Measurements from ENCODE around the gene C18orf54. TPM values are rescaled to one million over a fixed set of nuclear protein-coding genes. Genes with fewer than 3 reads are reported as not detected.
A peak's percentile ranks its signal among the peaks of the same experiment; 100 is the strongest.

Gene C18orf54
- total RNA-seq, 3 donors from 2014 or later (not counting 1 experiment from before 2014, with no cell fraction given), result 1.8 to 3.2 (median 2.0) TPM

GRCh38 chr18:54351186-54351585 lies 6.5 kb upstream of the C18orf54 start:
- no peak for TF ChIP-seq CTCF (IDR thresholded peaks at IDR 0.05)
- Mint-ChIP-seq H3K4me3 (no peak overlapping the region), H3K27ac (no peak overlapping the region), H3K27me3 (ENCODE audit: low read depth in 2 of 2) (peaks cover 28 to 41% of the 10 kb centered on the region in 2 donors), H3K9me3 (peaks cover 3% of the 10 kb centered on the region in 2 donors), H3K4me1 (no peaks in the 10 kb centered on the region), H3K36me3 (peaks cover 7% of the 10 kb centered on the region)
- DNase-seq (no peak), ATAC-seq (no peak)
- no peaks in the 10 kb centered on the region for H3K9me3 ChIP-seq (ENCODE audit: control insufficient read depth, insufficient read depth, low read length)
- H3K27me3 ChIP-seq (ENCODE audit: control insufficient read depth, insufficient read depth, low read length), result peaks cover 3% of the 10 kb centered on the region
- no peaks in the 10 kb centered on the region for H3K4me1 ChIP-seq (ENCODE audit: control insufficient read depth, insufficient read depth, low read length)
- no peak overlapping the region for H3K4me3 ChIP-seq (ENCODE audit: low read length)
- H3K36me3 ChIP-seq (ENCODE audit: control insufficient read depth, insufficient read depth, low read length), result no peaks in the 10 kb centered on the region
- intact Hi-C loops (cut with micrococcal nuclease), result loop anchor here (10.0 kb wide), 1 partner anchor 64 kb away; no protein-coding TSS in a partner anchor
- WGBS (ENCODE audit: insufficient coverage), result 95% methylated on average over 1 of the region's 1 CpG
- no peak overlapping the region for H3K27ac ChIP-seq (ENCODE audit: low read length)

GRCh38 chr18:54357082-54357659 lies 535 bp upstream of the C18orf54 start:
- Histone ChIP-seq H3K36me3 (ENCODE audit: control insufficient read depth, insufficient read depth, low read length) (no peaks in the 10 kb centered on the region), H3K4me1 (ENCODE audit: control insufficient read depth, insufficient read depth, low read length) (peaks cover 9% of the 10 kb centered on the region), H3K27me3 (ENCODE audit: control insufficient read depth, insufficient read depth, low read length) (no peaks in the 10 kb centered on the region), H3K4me3 (ENCODE audit: low read length) (peak overlapping the region; percentile 70), H3K27ac (ENCODE audit: low read length) (peak overlapping the region; percentile 52), H3K9me3 (ENCODE audit: control insufficient read depth, insufficient read depth, low read length) (no peaks in the 10 kb centered on the region)
- TF ChIP-seq CTCF (IDR thresholded peaks at IDR 0.05), result no peak
- H3K27ac Mint-ChIP-seq, result peak overlapping the region; percentile 92
- DNase-seq, result no peak
- ATAC-seq, result no peak
- H3K27me3 Mint-ChIP-seq (ENCODE audit: low read depth in 2 of 2), result peaks cover 2 to 4% of the 10 kb centered on the region in 2 donors
- H3K4me1 Mint-ChIP-seq, result peaks cover 22% of the 10 kb centered on the region in 2 donors
- peaks cover 4% of the 10 kb centered on the region for H3K36me3 Mint-ChIP-seq
- peak overlapping the region; percentile 100 for H3K4me3 Mint-ChIP-seq
- intact Hi-C loops (cut with micrococcal nuclease), result loop anchor here (1.0 to 10.0 kb wide), 3 partner anchors 58 to 133 kb away; partner anchors contain the start of genes MBD2 and POLI
- WGBS (ENCODE audit: insufficient coverage), result 2% methylated on average over 15 of the region's 15 CpGs
- peaks cover under 1 to 1% of the 10 kb centered on the region in 2 donors for H3K9me3 Mint-ChIP-seq

GRCh38 chr18:54358495-54359040 lies 862 bp downstream of the C18orf54 start:
- Mint-ChIP-seq H3K9me3 (no peaks in the 10 kb centered on the region), H3K4me3 (peak overlapping the region; percentile 100), H3K36me3 (no peaks in the 10 kb centered on the region), H3K27ac (peak overlapping the region; percentile 92), H3K4me1 (peaks cover 22% of the 10 kb centered on the region in 2 donors), H3K27me3 (ENCODE audit: low read depth in 2 of 2) (no peaks in the 10 kb centered on the region)
- no peaks in the 10 kb centered on the region for H3K27me3 ChIP-seq (ENCODE audit: control insufficient read depth, insufficient read depth, low read length)
- no peaks in the 10 kb centered on the region for H3K9me3 ChIP-seq (ENCODE audit: control insufficient read depth, insufficient read depth, low read length)
- peaks cover 9% of the 10 kb centered on the region for H3K4me1 ChIP-seq (ENCODE audit: control insufficient read depth, insufficient read depth, low read length)
- no peak for ATAC-seq
- no peak for TF ChIP-seq CTCF (IDR thresholded peaks at IDR 0.05)
- H3K36me3 ChIP-seq (ENCODE audit: control insufficient read depth, insufficient read depth, low read length), result no peaks in the 10 kb centered on the region
- DNase-seq, result no peak
- no peak overlapping the region for H3K27ac ChIP-seq (ENCODE audit: low read length)
- 5% methylated on average over 20 of the region's 21 CpGs for whole genome bisulfite sequencing (ENCODE audit: insufficient coverage)
- intact Hi-C loops (cut with micrococcal nuclease), result loop anchor here (1.0 to 10.0 kb wide), 2 partner anchors 32 to 56 kb away; no protein-coding TSS in a partner anchor
- peak overlapping the region; percentile 70 for H3K4me3 ChIP-seq (ENCODE audit: low read length)

Measured in natural killer cell (primary cell).